Measurements from ENCODE around the gene PLXNC1. TPM values are rescaled to one million over a fixed set of nuclear protein-coding genes. Genes with fewer than 3 reads are reported as not detected.

PLXNC1 gene
- total and polyA plus RNA-seq, 9 of the 15 experiments (the other 6 are each of a cell fraction or from before 2014, with no cell fraction given) = 0.08 to 0.87 (median 0.28) TPM

GRCh38 chr12:94248582-94248981, 100.2 kb downstream of the PLXNC1 start (continued):
- TF ChIP-seq RAD51 (IDR thresholded peaks at IDR 0.05; ENCODE audit: borderline replicate concordance, low read depth) (no peak), MEIS2 (IDR thresholded peaks at IDR 0.05; ENCODE audit: partially characterized antibody) (peak; percentile 76), FOXK2 (conservative IDR thresholded peaks at IDR 0.05 in 1 of 2, IDR thresholded peaks at IDR 0.05 in 1 of 2; ENCODE audit: low read depth in 2 of 2) (no peak), FOXA3 (CRISPR knock-in tag; conservative IDR thresholded peaks at IDR 0.05 in 1 of 2, IDR thresholded peaks at IDR 0.05 in 1 of 2) (peak in 1 of 2 experiments; percentile 80; a peak in 2 of 4 replicates), RBBP5 (IDR thresholded peaks at IDR 0.05; ENCODE audit: borderline replicate concordance, insufficient read depth, low read length, poor library complexity, severe bottlenecking) (no peak), ZNF274 (IDR thresholded peaks at IDR 0.05; ENCODE audit: borderline replicate concordance, low read depth, low read length) (no peak)

- peaks cover 12 to 23% of the 10 kb centered on the region in 2 experiments; a peak in 4 of 5 replicates for H3K27me3 ChIP-seq (ENCODE audit: control insufficient read depth in 2 of 2, insufficient read depth in 2 of 2, low read length in 2 of 2)
- 13% methylated on average over 4 of the region's 4 CpGs for WGBS (ENCODE audit: insufficient coverage, low coverage, missing lambda C conversion rate)
- no peak overlapping the region for H3K9ac ChIP-seq (ENCODE audit: insufficient read depth in 1 of 2, low read depth in 2 of 2, low read length in 2 of 2)
- in situ Hi-C loops (cut with MboI) (no loop called here), intact Hi-C loops (cut with micrococcal nuclease) (no loop called here)
- BruUV-seq (replicated peaks) = no TSS peak
- FAIRE-seq (no peak), ATAC-seq (no peak), DNase-seq (ENCODE audit: extremely low read depth in 1 of 4, low spot score in 3 of 4) (no peak)
- no peaks in the 10 kb centered on the region for H3K79me2 ChIP-seq (ENCODE audit: control insufficient read depth, insufficient read depth, low read length)
- no peaks in the 10 kb centered on the region for H3K9me1 ChIP-seq (ENCODE audit: control insufficient read depth, insufficient read depth, low read length)
- H2AFZ ChIP-seq (ENCODE audit: low read depth, low read length) = no peak overlapping the region
- no peak overlapping the region for H3K4me3 ChIP-seq
- H4K20me1 ChIP-seq (replicated peaks; ENCODE audit: control insufficient read depth, insufficient read depth, low read length) = no peaks in the 10 kb centered on the region
- ChIA-PET CTCF (ENCODE audit: low intra/inter-chr PET ratio) (no interaction called here), POLR2A (interaction anchor here (0.8 to 1.0 kb wide), 2 partner anchors 26 to 73 kb away, joined by 3 read pairs; no protein-coding TSS in a partner anchor)
- H3K27ac ChIP-seq (ENCODE audit: extremely low read depth, low read depth, low read length) = no peak overlapping the region
- H3K36me3 ChIP-seq (ENCODE audit: control insufficient read depth, insufficient read depth, low read length) = no peaks in the 10 kb centered on the region
- peaks cover 0 to 15% of the 10 kb centered on the region in 2 experiments; a peak in 2 of 5 replicates for H3K4me1 ChIP-seq (replicated peaks in 1 of 2; ENCODE audit: control insufficient read depth in 2 of 2, insufficient read depth in 2 of 2, low read length in 2 of 2)
- no peak overlapping the region for H3K4me2 ChIP-seq (ENCODE audit: insufficient read depth, low read length)
- H3K9me3 ChIP-seq (replicated peaks; ENCODE audit: control insufficient read depth, insufficient read depth, low read depth, low read length) = no peaks in the 10 kb centered on the region
- TF ChIP-seq CREB3L1 (IDR thresholded peaks at IDR 0.05; ENCODE audit: borderline replicate concordance, low read depth) = no peak
- peak; percentile 88 for TF ChIP-seq ATF7 (IDR thresholded peaks at IDR 0.05)
- no peak for TF ChIP-seq HES1 (IDR thresholded peaks at IDR 0.05; ENCODE audit: low read depth)
- TF ChIP-seq ATF1 (CRISPR knock-in tag; IDR thresholded peaks at IDR 0.05) = no peak
- TF ChIP-seq ATF1 (tag; IDR thresholded peaks at IDR 0.05) = peak; percentile 52
- no peak for TF ChIP-seq HSF4 (CRISPR knock-in tag; IDR thresholded peaks at IDR 0.05; ENCODE audit: borderline replicate concordance)
- no peak for TF ChIP-seq NR4A1 (CRISPR knock-in tag; IDR thresholded peaks at IDR 0.05)
- TF ChIP-seq NR4A1 (tag; IDR thresholded peaks at IDR 0.05) = no peak
- TF ChIP-seq ATF3 (IDR thresholded peaks at IDR 0.05) = peak; percentile 70
- no peak for TF ChIP-seq ATF3 (CRISPR knock-in tag; conservative IDR thresholded peaks at IDR 0.05)
- 0 out of 2 replicates have a peak, but pooled peaks have one; percentile 36 for TF ChIP-seq JUNB (CRISPR knock-in tag; conservative IDR thresholded peaks at IDR 0.05)
- TF ChIP-seq GABPB1 (CRISPR knock-in tag; IDR thresholded peaks at IDR 0.05) = no peak
- no peak for TF ChIP-seq PCBP1 (IDR thresholded peaks at IDR 0.05; ENCODE audit: low read depth, low read length, poor library complexity, severe bottlenecking)
These were observed 101.8 kb downstream of the PLXNC1 start for GRCh38 chr12:94250130-94250529.

All from K562 (cell line).